GM12874 (cell line): Measurements from ENCODE around the gene WWC1.

Experiments
- TF ChIP-seq, protein P1 (sequence below): IDR thresholded peaks from 2 replicates; pipeline ENCODE4 v1.5.1; 2011; ENCODE audit warnings: low read depth, mild to moderate bottlenecking, control low read depth, low read length, moderate library complexity; ENCODE audit not compliant: insufficient read depth

WWC1 gene

DNA sequence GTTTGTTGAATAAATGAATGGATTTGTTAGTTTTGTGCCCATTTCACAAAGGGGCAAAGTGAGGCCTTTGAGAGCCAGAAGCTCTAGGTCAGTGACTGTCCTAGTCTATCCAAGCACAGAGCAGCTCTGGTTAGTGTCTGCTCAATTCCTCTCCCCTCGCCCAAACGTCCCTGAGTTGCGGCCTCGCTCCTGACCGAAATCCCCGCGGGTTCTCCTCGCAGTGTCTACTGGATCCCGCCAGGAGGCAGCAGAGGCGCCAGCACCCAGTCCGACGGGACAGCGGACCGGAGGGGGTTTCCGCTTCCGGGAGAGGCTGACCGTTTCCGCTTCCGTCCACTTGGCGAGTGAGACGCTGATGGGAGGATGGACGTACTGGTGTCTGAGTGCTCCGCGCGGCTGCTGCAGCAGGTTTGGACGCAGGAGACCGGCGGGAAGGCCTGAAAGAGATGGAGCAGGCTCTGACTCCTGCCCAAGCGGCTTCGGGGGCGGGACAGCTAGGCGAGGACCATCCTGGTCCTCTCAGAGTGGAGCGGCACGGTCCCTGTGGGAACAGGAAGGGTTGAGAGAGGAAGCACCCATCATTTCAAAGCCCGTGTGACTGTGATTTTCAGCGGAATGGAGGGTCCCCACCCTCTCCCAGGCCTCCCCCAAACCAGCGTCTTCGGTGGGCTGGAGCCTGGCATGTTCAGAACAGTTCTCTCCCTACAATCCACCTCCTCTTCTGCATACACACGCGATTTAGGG is 194.9 kb downstream of the WWC1 start, which contains the start of gene RARS1:
RARS1 (plus strand) TSS at position 336 of the 744 bp plus-strand sequence; CDS start at position 364, 28 bp downstream.
- TF ChIP-seq, protein P1, sequence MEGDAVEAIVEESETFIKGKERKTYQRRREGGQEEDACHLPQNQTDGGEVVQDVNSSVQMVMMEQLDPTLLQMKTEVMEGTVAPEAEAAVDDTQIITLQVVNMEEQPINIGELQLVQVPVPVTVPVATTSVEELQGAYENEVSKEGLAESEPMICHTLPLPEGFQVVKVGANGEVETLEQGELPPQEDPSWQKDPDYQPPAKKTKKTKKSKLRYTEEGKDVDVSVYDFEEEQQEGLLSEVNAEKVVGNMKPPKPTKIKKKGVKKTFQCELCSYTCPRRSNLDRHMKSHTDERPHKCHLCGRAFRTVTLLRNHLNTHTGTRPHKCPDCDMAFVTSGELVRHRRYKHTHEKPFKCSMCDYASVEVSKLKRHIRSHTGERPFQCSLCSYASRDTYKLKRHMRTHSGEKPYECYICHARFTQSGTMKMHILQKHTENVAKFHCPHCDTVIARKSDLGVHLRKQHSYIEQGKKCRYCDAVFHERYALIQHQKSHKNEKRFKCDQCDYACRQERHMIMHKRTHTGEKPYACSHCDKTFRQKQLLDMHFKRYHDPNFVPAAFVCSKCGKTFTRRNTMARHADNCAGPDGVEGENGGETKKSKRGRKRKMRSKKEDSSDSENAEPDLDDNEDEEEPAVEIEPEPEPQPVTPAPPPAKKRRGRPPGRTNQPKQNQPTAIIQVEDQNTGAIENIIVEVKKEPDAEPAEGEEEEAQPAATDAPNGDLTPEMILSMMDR, result peak; percentile 99

DNA sequence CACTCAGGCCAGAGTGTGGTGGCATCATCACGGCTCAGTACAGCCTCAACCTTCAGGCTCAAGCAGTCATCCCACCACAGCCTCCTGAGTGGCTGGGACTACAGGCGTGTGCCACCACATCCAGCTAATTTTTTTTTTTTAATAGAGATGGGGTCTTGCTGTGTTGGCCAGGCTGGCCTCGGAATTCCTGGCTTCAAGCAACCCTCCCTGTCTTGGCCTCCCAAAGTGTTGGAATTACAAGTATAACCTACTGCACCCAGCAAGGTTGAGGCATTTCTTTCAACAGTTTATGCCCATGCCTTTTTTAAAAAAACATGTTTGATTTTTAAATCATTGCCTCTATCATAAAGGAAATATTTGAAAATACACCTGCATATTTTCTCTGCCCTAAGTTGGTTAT is 197.6 kb downstream of the WWC1 start:
- TF ChIP-seq, protein P1, result no peak

DNA sequence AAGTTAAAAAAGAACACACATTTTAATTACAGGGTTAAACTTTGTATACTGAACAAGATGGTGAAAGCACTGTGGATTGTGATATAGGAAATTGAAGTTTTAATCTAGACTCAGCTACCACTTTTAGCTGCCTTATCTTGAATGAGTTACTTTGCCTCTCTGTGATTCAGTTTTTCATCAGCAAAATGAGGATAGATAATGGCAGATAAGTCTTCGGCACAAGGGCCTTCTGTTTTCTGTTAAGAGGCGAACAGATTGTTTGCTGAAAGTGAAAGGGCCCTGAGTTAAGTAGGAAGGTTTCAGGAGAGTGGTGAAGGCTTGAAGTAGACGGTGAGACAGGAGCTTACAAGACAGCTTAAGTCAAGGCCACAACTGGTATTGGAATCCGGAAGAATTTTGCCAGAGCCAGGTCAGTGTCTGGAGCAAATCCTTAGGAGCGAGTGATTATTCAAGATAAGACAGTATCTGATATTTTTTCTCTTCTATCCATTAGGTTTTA is 202.7 kb downstream of the WWC1 start:
- TF ChIP-seq, protein P1, result no peak

DNA sequence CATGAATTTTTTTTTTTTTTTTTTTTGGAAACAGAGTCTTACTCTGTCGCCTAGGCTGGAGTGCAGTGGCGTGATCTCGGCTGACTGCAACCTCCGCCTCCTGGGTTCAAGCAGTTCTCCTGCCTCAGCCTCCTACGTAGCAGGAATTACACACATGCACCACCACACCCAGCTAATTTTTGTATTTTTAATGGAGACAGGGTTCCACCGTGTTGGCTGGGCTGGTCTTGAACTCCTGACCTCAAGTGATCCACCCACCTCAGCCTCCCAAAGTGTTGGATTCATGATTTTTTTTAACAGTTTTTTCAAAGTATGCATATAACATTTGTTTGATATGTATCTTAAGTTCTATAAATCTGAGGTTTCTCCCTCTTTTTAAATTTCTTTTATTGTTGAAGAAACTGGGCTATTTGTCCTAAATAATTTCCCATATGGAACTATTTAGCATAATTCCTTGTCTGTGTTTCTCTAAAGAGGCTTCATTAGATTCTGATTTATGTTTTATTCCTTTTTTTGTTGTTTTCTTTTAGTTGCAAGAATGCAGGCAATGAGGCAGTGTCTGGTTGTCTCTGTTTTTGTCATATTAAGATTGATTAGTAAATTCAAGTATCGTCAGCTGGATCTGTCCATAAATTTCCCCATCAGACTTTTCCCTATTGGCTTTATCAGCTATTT is 211.3 kb downstream of the WWC1 start:
- TF ChIP-seq, protein P1, result no peak

DNA sequence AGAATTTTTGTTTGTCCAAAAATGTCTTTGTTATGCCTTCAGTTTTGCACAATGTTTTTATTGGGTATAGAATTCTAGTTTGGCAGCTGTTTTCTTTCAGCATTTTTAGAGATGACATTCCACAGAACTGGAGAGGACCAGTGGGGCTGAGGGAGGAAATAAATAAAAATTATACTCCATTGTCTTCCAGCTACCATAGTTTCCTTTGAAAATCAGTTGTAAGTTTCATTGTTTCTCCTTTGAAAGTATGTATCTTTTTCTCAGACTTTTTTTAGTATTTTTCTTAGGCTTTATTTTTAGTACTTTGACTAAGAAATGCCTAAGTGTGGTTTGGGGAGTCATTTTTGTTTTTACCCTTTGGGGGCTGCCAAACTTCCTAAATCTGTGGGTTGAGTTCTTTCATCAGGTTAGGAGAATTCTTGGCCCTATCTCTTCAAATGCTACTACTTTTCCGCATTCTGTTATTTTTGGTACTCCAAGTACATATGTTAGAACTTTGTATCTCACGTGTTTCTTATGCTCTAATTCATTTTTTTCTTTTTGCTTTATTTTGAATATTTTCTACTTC is 222.5 kb downstream of the WWC1 start:
- TF ChIP-seq, protein P1, result no peak
